ENCODE data around the gene PNPLA3. TPM values are rescaled to one million over a fixed set of nuclear protein-coding genes. Genes with fewer than 3 reads are reported as not detected.

Gene PNPLA3
- polyA plus RNA-seq (2013, experiment 1 of 2; ENCODE audit: insufficient read length), result 3.6 TPM
- polyA plus RNA-seq (2013, experiment 2 of 2; ENCODE audit: insufficient read length), result 3.8 TPM

GRCh38 chr22:43923631-43924464, at the start of gene PNPLA3:
TSS of gene PNPLA3 (plus strand) at chr22:43923805. CDS start at chr22:43923912, 107 bp downstream.
- peak; percentile 88 for DNase-seq

DNA sequence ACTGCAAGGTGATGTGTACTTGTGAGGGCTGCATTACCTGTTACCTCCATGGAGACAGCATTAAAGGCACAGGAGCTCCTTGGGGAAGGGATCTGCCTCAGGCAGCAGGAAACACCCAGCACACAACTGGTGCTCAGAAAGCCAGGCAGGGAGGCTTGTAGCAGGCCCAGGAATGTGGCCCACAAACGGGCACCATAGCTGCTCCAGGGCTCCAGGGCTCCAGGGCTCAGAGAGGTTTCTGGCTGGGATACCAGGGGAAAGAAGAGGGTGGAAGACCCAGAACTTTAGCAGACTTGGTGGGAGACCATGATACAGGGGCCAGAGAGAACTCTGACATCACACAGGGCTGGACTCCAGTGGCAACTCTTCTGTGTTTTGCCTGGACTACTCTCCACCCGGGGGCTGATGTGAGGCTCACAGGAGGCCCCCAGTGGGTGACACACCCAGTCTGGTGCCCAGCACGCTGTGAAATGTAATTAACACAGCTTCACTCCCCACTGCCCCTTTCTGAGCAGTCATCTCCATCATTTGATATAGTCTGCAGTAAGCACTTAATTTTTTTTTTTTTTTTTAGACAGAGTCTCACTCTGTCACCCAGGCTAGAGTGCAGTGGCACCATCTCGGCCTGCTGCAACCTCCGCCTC, 46.6 kb upstream of the PNPLA3 start:
- DNase-seq, result no peak

DNA sequence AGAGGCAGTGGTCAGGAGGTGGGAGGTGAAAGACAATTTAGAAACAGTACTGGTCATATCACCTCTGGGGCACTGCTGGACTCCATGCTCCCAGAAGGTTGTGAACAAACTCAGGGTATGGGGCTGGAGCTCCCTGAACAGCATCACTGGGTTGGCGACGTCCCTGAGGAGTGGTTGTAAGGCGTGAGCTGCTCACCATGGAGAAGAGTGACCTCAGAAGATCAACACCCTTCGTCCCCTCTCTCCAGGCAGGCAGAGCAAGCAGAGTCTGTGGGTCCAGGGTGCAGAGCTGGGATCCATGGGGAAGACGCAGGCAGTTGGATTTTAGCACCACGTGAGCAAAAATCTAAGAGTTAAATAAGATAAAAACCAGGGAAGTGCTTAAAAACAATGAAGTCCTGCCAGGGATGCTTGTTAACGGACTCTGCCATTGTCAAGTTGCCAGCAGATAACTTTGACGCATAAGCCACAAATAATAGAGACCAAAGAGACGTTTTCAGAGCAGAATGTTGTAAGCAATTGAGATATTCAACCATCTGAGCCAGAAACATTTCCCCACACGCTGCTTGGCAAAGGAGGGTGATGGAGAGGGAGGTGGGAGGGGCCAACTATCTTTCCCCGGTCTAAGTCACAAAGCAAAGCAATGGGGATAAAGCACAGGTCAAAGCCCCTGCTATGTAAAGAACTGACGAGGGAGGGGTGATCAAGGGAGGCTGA, 45.4 kb upstream of the PNPLA3 start:
- no peak for DNase-seq

DNA sequence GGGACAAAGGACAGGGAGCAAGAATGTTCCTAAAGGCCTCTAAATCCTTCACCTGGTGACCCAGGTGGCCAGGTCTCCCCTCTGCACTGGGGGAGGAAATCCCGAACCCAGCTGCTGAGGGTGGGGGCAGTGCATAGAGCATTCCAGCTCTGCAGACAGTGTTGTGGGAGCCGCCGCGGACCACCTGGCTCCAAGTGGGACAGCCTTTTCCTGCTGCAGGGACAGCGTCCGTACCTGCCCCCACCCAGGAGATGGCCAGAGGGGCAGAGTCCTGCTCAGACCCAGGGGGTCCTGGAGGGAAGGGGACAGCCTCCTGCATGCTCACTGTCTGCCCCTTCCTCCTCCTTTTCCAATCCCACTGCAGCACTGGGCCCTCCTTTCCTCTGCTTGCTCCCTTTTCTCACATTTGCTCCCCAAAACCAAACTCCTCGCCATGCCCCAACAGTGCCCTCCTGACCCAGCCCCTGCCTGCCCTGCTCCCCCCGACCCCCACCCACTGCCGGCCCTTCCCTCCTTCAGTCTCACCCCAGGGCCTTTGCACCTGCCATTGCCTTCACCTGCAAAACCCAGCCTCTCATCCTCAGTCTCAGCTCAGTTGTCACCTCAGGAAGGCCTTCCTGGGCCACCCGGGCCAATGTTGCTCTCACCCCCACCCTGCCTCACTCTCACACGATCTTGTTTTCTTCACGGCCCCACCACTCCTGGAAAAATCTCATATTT, 44.6 kb upstream of the PNPLA3 start:
- DNase-seq, result no peak

GRCh38 chr22:43879901-43880540, 43.6 kb upstream of the PNPLA3 start:
- no peak for DNase-seq

- DNase-seq, result no peak
Observed at GRCh38 chr22:43880541-43880991, 43.0 kb upstream of the PNPLA3 start.

DNA sequence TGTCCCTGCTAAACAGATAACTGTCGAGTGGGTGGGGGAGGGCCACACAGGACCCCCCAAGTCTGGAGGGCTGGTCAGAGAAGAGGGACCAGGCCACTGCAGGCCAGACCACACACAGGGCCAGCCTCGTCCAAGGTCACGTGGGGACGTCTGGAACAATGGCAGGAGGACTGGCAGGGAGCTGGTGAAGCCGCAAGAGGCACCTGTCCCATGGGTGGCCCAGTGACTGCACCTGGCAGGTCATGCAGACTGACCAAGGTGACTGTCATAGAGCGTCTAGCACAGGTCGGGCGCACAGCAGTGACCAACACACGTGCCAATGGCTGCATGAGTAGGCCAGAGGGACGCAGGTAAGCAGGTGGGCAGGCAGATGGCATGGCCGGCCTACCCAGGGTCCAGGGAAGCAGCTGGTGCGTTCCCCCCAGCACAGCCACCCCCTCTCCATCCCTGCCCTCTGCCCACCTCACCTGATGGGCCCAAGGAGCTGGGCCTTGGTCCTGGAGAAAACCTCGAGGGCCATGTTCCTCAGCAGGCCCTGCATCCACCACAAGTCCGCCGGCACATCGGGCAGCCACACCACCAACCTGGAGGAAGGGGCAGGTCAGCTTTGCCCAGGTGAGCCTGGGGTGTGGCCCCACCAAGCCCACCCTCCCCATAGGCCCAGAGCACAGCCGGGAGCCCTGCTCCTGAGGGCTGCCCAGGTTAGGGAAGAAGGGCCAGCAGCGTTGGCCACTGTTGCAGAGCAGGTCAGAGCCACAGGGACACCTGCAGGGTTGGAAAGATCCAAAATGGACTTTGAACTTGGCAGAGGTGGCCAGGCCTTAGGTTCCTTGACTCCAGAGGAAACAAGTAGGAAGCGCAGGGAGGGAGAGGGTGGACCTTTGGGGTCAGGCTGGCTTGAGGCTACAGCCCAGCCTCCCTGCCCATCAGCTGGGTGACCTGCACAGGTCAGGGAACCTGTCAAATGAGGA, 42.2 kb upstream of the PNPLA3 start:
- DNase-seq, result no peak

DNA sequence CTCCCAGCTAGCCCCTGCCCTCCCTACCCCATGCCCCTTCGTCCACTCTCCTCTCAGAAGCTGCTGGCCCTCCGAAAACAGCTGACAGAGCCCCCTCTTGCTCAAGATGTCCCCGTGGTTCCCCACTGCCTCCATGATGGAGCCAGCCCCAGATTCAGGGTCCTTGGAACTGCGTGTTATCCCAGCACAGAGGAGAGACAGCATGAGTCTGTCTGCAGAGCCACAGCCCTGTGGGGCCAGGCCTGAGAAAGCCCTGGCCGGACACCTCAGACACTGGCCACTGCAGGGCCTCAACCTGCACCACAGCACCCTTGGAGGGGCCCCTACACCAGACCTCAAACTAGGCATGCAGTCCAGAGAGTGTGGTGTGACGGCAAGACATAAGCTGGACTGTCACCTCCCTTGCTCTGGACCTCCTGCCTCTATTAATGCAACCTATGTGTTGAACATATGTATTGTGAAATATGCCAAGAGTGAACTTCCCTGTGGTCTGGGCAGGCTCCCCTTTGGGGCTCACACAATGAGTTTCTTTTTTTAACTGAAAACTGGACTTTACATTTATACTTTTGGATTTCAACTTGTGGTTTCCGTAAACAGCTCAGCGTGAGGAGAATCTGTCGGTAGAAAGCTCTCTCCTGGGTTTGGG, 41.4 kb upstream of the PNPLA3 start:
- no peak for DNase-seq

DNA sequence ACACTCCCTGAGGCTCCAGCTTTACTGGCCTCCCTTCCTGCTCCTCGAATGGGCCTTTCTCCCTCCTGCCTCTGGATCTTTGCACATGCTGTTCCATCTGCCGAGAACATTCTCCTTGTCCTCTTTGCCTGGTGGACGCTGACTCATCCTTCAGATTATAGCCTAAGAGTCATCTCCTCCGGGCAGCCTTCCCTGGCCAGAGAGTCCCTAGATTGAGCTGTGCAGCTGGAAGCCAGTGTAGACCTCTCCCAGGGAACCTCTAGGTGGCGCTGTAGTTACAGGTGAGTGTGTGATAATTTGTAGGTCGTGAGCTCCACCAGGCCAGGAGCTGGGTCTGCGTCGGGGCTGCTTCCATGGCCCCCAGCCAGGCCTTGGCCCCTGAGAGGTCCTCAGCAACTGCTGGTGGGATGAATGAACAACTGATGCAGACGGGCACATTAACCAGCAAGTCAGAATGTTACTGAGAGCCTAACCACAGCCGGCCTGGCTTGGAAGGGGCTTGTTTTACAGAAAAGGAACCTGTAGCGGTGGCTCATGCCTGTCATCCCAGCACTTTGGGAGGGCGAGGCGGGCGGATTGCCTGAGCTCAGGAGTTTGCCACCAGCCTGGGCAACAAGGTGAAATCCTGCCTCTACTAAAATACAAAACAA, 40.5 kb upstream of the PNPLA3 start:
- DNase-seq, result peak; percentile 45

DNA sequence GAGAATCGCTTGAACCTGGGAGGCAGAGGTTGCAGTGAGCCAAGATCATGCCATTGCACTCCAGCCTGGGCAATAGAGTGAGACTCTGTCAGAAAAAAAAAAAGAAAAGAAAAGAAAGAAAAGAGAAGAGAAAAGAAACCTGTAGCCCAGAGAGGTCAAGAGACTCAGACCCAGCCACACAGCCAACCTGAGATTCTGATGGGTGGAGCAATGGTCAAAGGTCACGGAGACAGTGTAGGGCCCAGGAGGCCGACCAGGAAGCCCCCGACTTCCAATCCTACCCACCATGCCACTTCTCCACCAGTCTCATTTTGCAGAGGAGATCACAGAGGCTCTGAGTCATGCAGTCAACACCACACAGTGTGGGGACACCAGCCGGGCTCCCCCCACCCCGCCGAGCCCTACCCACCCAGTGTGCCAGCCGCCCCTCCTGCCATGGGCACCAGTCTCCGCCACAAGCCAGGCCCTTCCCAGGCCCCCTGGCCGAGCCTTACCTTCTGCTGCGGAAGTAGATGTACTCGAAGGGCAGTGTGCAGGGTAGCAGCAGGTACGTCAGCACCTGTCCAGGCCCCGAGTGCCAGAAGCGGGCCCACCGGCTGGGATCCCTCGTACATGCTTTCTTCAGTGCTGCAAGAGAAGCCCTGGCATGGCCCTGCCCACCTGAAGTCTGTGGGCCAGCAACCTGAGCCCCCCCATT, 39.7 kb upstream of the PNPLA3 start:
- DNase-seq, result no peak

DNA sequence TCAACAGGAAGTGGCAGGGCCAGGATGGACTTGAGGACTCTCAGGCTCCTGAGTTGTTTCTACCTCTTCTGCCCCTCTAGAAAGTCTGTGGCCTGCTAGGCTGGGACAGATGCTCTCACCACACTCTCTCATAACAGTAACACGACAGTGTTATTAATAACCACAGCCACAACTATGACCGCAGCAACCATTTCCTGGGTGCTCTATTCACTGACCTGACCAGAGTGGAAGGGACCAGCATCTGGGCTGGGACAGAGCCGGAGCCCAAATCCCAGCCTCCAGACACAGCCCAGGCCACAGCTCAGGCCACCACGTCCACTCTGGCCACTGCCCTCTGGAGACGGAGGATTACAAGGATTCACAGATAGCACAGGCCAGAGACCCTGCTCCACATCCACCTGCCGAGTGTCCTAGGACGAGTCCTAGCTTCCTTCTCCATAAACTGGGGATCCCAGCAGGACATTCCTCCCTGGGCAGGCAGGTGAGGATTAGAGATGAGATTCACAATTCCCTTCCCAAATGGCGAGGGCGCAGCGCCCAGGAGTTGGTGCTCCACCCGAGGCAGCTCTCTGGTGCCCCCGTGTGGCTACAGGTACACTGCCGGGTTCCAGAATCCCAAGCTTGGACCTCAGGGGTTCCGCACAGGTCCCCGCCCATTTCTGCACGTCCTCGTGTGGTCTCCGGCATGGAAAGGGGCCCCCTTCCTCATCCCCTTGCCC, 38.8 kb upstream of the PNPLA3 start:
- DNase-seq, result peak; percentile 28

GRCh38 chr22:43885319-43885671, 38.3 kb upstream of the PNPLA3 start:
- DNase-seq, result no peak

GRCh38 chr22:43885786-43886185, 37.8 kb upstream of the PNPLA3 start:
- DNase-seq, result no peak

DNA sequence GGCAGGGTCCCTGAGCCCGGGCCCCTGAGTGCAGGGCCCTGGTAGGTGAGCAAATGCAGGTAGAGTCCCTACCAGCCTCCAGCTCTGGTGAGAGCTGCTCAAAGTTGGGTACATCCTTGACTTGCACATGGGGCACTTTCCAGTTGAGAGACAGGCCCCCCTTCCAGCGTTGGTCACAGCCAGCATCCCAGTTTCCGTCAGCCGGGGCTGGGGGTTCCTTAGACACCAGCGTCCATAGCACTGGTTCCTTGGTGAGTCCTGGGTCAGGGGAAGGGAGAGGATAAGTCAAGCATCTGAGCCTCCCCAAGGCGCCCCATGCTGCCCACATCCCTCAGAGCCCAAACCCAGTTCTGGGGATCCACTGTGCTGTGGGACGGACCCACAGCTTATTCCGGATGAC, 37.4 kb upstream of the PNPLA3 start:
- DNase-seq, result no peak

DNA sequence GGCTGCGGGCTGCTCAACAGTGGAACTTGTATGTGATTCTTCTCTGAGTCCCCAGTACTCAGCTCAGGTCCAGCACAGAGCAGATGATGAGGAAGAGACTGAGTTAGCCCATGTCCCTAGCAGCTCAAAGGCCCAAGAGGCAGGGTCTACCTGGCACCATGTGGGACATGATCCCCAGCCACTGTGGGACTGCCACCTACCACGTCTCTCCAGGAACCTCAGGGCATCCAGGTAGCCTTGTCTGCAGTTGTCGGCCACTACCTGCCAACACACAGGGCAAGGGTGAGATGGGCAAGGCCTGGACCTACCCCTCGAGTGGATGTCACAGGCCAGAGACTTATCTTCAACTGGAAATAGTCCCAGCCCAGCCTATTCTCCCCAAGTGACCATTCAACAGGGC, 36.2 kb upstream of the PNPLA3 start:
- DNase-seq, result no peak

DNA sequence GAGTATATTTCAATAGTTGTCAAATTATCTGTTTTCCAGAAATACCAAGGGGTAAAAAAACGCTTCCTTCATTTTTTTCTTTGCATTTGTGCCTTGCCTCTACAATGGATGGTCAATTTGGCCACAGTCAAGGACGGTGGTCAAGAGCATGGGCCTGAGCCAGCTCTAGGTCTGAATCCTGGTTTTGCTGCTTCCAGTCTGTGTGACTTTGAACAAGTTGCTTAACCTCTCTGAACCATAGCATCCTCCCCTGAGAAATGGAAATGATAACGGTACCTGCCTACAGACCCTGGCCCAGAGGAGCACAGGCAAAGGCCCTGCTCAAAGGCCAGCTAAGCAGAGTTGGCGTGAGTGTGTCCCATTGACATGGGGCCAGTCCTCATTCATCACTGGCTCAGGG, 34.9 kb upstream of the PNPLA3 start:
- DNase-seq, result no peak

- no peak for DNase-seq
Observed at GRCh38 chr22:43889201-43889859, 34.3 kb upstream of the PNPLA3 start.

GRCh38 chr22:43889860-43890253, 33.7 kb upstream of the PNPLA3 start:
- peak; percentile 12 for DNase-seq

Data from fibroblast of skin of abdomen (primary cell).